CD14-positive monocyte (primary cell): Measurements from ENCODE around the gene USP17L29. TPM values are rescaled to one million over a fixed set of nuclear protein-coding genes. Genes with fewer than 3 reads are reported as not detected.
"Not testable (repeated sequence)": the region's sequence is repeated elsewhere in the genome, so short reads cannot be mapped to it uniquely, and the experiment has no call there.

Source experiments
- DNase-seq, 3 donors: peaks; one replicate each; pipeline ENCODE4 v3.0.0-alpha.2; 2011 to 2022
- H2AFZ ChIP-seq: 2 replicates; pipeline ENCODE4 v1.6.0; 2012; ENCODE audit warnings: mild to moderate bottlenecking, low read depth, low read length, inconsistent platforms; ENCODE audit not compliant: insufficient read depth, poor library complexity, severe bottlenecking
- H3K27ac ChIP-seq, 2 donors: 1 replicate in 1 of 2; 2 replicates in 1 of 2; pipeline ENCODE4 v1.5.1; 2012 to 2013; ENCODE audit warnings: low read length in 2 of 2, control low read depth in 1 of 2, inconsistent platforms in 1 of 2, low read depth in 1 of 2, mild to moderate bottlenecking in 1 of 2
- H3K27me3 ChIP-seq, 2 donors: one replicate each; pipeline versions ENCODE4 v1.6.0 to v1.6.1; 2011 to 2013; ENCODE audit warnings: low read length in 2 of 2; ENCODE audit not compliant: control insufficient read depth in 2 of 2, insufficient read depth in 2 of 2
- H3K36me3 ChIP-seq, 2 donors: replicated peaks in 1 of 2; 1 replicate in 1 of 2; 2 replicates in 1 of 2; pipeline versions ENCODE4 v1.5.1 to v1.6.1; 2012 to 2013; ENCODE audit warnings: low read length in 2 of 2, control low read depth in 1 of 2, inconsistent platforms in 1 of 2, mild to moderate bottlenecking in 1 of 2; ENCODE audit not compliant: insufficient read depth in 2 of 2, control insufficient read depth in 1 of 2
- H3K4me1 ChIP-seq, 2 donors: 1 replicate in 1 of 2; 2 replicates in 1 of 2; pipeline versions ENCODE4 v1.5.1 to v1.6.1; 2012 to 2013; ENCODE audit warnings: low read length in 2 of 2, control low read depth in 1 of 2, inconsistent platforms in 1 of 2, mild to moderate bottlenecking in 1 of 2, moderate library complexity in 1 of 2; ENCODE audit not compliant: insufficient read depth in 2 of 2, control insufficient read depth in 1 of 2
- H3K4me2 ChIP-seq: replicated peaks from 2 replicates; pipeline ENCODE3; 2012; ENCODE audit warnings: low read length, moderate library complexity, mild to moderate bottlenecking; ENCODE audit not compliant: poor library complexity, severe bottlenecking; ENCODE audit errors: extremely low read depth
- H3K4me3 ChIP-seq, 3 experiments: fragments of 200-600 bp in 1 of 3; sonication (generic) in 1 of 3; replicated peaks in 1 of 3; 1 replicate in 2 of 3; 2 replicates in 1 of 3; pipeline ENCODE4 v1.5.1; 2011 to 2013; ENCODE audit warnings: low read length in 3 of 3, mild to moderate bottlenecking in 3 of 3, control low read depth in 2 of 3, low read depth in 2 of 3, inconsistent platforms in 1 of 3, moderate library complexity in 1 of 3
- H3K79me2 ChIP-seq: 2 replicates; pipeline ENCODE4 v1.6.0; 2012; ENCODE audit warnings: mild to moderate bottlenecking, control low read depth, inconsistent platforms, low read length, moderate library complexity; ENCODE audit not compliant: insufficient read depth
- H3K9ac ChIP-seq: 2 replicates; pipeline ENCODE4 v1.6.0; 2017; ENCODE audit warnings: low read length, mild to moderate bottlenecking; ENCODE audit not compliant: insufficient read depth, poor library complexity, severe bottlenecking
- H3K9me3 ChIP-seq, 2 donors: replicated peaks in 1 of 2; 1 replicate in 1 of 2; 2 replicates in 1 of 2; pipeline versions ENCODE4 v1.5.1 to v1.6.1; 2012 to 2013; ENCODE audit warnings: low read length in 2 of 2, control low read depth in 1 of 2; ENCODE audit not compliant: control insufficient read depth in 1 of 2, insufficient read depth in 1 of 2
- H4K20me1 ChIP-seq: 2 replicates; pipeline ENCODE4 v1.6.0; 2012; ENCODE audit warnings: mild to moderate bottlenecking, low read length, control low read depth, moderate library complexity; ENCODE audit not compliant: insufficient read depth
- H3K27ac Mint-ChIP-seq, 7 donors: one replicate each; pipeline ENCODE4 v1.8.0; 2020; ENCODE audit warnings: mild to moderate bottlenecking in 7 of 7, mixed read lengths in 7 of 7, moderate library complexity in 6 of 7, inconsistent platforms in 2 of 7
- H3K27me3 Mint-ChIP-seq, 3 donors: one replicate each; pipeline ENCODE4 v1.8.0; 2021 to 2022; ENCODE audit warnings: low read depth in 3 of 3, mild to moderate bottlenecking in 3 of 3, mixed read lengths in 3 of 3, moderate library complexity in 3 of 3, inconsistent platforms in 1 of 3
- H3K36me3 Mint-ChIP-seq, 2 donors: one replicate each; pipeline ENCODE4 v1.8.0; 2020; ENCODE audit warnings: mixed read lengths in 2 of 2, inconsistent platforms in 1 of 2, mild to moderate bottlenecking in 1 of 2
- H3K4me1 Mint-ChIP-seq: one replicate; pipeline ENCODE4 v1.8.0; 2020; ENCODE audit warnings: mild to moderate bottlenecking, mixed read lengths
- H3K4me3 Mint-ChIP-seq, 2 donors: one replicate each; pipeline ENCODE4 v1.8.0; 2020; ENCODE audit warnings: mild to moderate bottlenecking in 2 of 2, mixed read lengths in 2 of 2, moderate library complexity in 1 of 2
- H3K9me3 Mint-ChIP-seq, 7 donors: one replicate each; pipeline ENCODE4 v1.8.0; 2020 to 2022; ENCODE audit warnings: mixed read lengths in 7 of 7, mild to moderate bottlenecking in 6 of 7, moderate library complexity in 6 of 7, inconsistent platforms in 2 of 7
- WGBS: methylation state at CpG from one replicate; pipeline ENCODE4 v1.1.5; 2013; ENCODE audit warnings: missing lambda C conversion rate; ENCODE audit not compliant: insufficient coverage; 5-methylcytosine and 5-hydroxymethylcytosine counted together
- intact Hi-C, 2 donors: fragments of 100-400 bp; cut with micrococcal nuclease; formaldehyde crosslinking; loops; one replicate each; pipeline versions ENCODE4 v1.15.0 to v1.15.1; 2023
- polyA plus RNA-seq, 3 donors: library from polyadenylated mRNA; depleted of rRNA in 1 of 3; unstranded in 2 of 3; stranded (reverse) in 1 of 3; fragments of 300-500 nt in 2 of 3; fragments of >200 nt in 1 of 3; fragmentation: Illumina TruSeq in 2 of 3; gene quantifications; 1 replicate in 2 of 3; 2 replicates in 1 of 3; pipeline ENCODE4 v1.2.3, GENCODE V29; 2012 to 2021
- TF ChIP-seq, protein P1 (sequence below): fragments of 200-600 bp; IDR thresholded peaks from one replicate; pipeline ENCODE4 v1.8.0; 2022; ENCODE audit warnings: antibody characterized with exemption, mild to moderate bottlenecking

USP17L29 gene
- polyA plus RNA-seq, 3 donors = not detected

DNA sequence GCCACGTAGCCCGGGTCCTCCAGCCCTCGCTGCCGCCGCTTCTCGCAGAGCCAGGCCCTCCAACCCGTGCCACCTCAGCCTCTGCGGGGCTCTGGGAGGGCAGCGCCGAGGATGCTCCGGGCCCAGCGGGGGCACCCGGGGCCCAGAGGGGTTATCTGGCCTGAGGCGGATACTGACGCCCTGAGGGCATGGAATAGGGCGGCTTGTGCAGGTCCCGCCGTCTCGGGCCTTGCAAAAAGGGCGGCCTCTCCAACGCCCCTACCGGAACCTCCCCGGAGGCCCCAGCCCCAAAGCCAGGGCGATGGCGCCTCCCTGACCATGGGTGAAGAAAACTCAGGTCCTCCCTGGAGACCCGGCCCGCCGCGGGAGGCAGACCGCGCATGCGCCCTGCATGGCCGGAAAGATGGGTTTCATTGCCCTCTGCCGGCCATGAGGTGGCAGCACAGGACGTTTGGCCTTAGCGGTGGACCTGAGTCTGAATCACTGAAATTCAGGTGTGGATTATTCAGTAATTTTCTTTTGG, 27.6 kb downstream of the USP17L29 start:
- H3K4me1 ChIP-seq, H3K36me3 Mint-ChIP-seq, H3K79me2 ChIP-seq, H4K20me1 ChIP-seq, H3K27ac Mint-ChIP-seq, H3K9me3 ChIP-seq, H3K27me3 ChIP-seq, DNase-seq, intact Hi-C loops, H3K9me3 Mint-ChIP-seq, H3K36me3 ChIP-seq, H3K27ac ChIP-seq, H3K4me1 Mint-ChIP-seq, H3K27me3 Mint-ChIP-seq: not testable (repeated sequence)
- Histone ChIP-seq H3K4me2 (peak overlapping the region; percentile 61), H2AFZ (peak overlapping the region; percentile 76), H3K9ac (peak overlapping the region; percentile 27), H3K4me3 (peak overlapping the region; percentile 24 to 57 (median 33))
- peak overlapping the region; percentile 54 to 59 for H3K4me3 Mint-ChIP-seq
- 51% methylated on average over 23 of the region's 36 CpGs for WGBS
- TF ChIP-seq, protein P1, sequence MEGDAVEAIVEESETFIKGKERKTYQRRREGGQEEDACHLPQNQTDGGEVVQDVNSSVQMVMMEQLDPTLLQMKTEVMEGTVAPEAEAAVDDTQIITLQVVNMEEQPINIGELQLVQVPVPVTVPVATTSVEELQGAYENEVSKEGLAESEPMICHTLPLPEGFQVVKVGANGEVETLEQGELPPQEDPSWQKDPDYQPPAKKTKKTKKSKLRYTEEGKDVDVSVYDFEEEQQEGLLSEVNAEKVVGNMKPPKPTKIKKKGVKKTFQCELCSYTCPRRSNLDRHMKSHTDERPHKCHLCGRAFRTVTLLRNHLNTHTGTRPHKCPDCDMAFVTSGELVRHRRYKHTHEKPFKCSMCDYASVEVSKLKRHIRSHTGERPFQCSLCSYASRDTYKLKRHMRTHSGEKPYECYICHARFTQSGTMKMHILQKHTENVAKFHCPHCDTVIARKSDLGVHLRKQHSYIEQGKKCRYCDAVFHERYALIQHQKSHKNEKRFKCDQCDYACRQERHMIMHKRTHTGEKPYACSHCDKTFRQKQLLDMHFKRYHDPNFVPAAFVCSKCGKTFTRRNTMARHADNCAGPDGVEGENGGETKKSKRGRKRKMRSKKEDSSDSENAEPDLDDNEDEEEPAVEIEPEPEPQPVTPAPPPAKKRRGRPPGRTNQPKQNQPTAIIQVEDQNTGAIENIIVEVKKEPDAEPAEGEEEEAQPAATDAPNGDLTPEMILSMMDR = peak; percentile 82

DNA sequence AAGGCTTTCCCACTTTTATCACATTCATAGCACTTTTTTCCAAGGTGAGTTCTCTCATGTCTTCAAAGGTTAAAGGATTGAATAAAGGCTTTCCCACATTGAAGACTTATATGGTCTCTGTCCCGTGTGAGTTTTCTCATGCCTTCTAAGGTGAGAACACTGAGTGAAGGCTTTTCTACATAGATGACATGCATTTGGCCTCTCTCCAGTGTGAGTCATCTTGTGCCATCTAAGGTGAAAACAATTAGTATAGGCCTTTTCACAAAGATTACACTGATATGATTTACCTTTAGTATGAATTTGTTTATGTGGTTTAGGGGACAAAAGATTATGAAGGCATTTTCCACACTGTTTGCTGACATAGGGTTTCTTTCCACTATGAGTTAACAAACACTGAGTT, 30.7 kb downstream of the USP17L29 start:
- H3K4me1 ChIP-seq = peaks cover 4 to 5% of the 10 kb centered on the region in 2 donors

DNA sequence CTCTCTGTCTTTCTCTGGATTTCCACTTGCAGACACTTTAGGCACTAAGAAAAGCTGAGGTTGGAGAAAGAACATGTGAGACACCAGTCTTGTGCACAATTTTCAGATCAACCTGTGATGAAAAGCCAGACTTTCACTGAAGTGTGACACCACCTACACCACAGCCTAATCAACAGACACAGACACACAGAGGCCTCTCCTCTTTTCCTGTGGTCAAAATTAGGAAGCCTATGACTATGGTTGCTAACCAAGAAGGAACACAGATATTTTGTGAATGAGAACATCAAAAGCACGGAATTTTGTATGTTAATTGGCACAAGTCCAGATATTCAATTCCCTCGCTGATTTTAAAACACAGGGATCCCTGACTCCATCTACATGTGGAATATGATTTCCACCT, 35.6 kb downstream of the USP17L29 start:
- H2AFZ ChIP-seq, DNase-seq, H3K4me3 Mint-ChIP-seq, H3K36me3 ChIP-seq, H3K27ac ChIP-seq, H3K9me3 ChIP-seq, H3K4me1 ChIP-seq, H3K4me2 ChIP-seq, H3K27me3 ChIP-seq, intact Hi-C loops, H3K9ac ChIP-seq, H3K79me2 ChIP-seq, H3K4me3 ChIP-seq, H4K20me1 ChIP-seq, H3K27me3 Mint-ChIP-seq, H3K4me1 Mint-ChIP-seq, H3K9me3 Mint-ChIP-seq, H3K36me3 Mint-ChIP-seq, H3K27ac Mint-ChIP-seq: not testable (repeated sequence)
- no CpG with 5 or more reads among the region's 2 CpGs for WGBS

More for the DNA sequence above, 30.7 kb downstream of the USP17L29 start:
- H4K20me1 ChIP-seq = no peaks in the 10 kb centered on the region
- no peaks in the 10 kb centered on the region for H3K9me3 ChIP-seq
- Mint-ChIP-seq H3K27ac (no peak overlapping the region), H3K27me3 (no peaks in the 10 kb centered on the region), H3K36me3 (no peaks in the 10 kb centered on the region), H3K4me1 (peaks cover 2% of the 10 kb centered on the region), H3K4me3 (no peak overlapping the region), H3K9me3 (no peaks in the 10 kb centered on the region)
- no peak for DNase-seq
- H3K9ac ChIP-seq = no peak overlapping the region
- intact Hi-C loops = no loop called here
- no peak overlapping the region for H3K4me2 ChIP-seq
- H3K36me3 ChIP-seq = no peaks in the 10 kb centered on the region
- no CpG with 5 or more reads among the region's 1 CpG for WGBS
- no peak overlapping the region for H3K4me3 ChIP-seq
- H3K79me2 ChIP-seq = no peaks in the 10 kb centered on the region
- H3K27ac ChIP-seq = no peak overlapping the region
- no peaks in the 10 kb centered on the region for H3K27me3 ChIP-seq
- H2AFZ ChIP-seq = no peak overlapping the region
- TF ChIP-seq, protein P1 = no peak
